Gastrocnemius medialis (tissue), 4 donors: ENCODE measurements around the gene GPR85.

ENCODE experiments used
- POLR2A ChIP-seq, 2 donors: fragments of 450-650 bp; IDR thresholded peaks; one replicate each; pipeline ENCODE4 v1.6.1; 2017; ENCODE audit warnings: antibody characterized with exemption in 2 of 2, mild to moderate bottlenecking in 2 of 2, moderate library complexity in 2 of 2
- TF ChIP-seq, protein P1 (sequence below), 5 experiments: fragments of 450-650 bp in 3 of 5; fragments of 200-600 bp in 2 of 5; sonication (generic) in 2 of 5; IDR thresholded peaks in 4 of 5; conservative IDR thresholded peaks in 1 of 5; 1 replicate in 4 of 5; 2 replicates in 1 of 5; pipeline ENCODE4 v1.5.1; 2016 to 2019; ENCODE audit warnings: antibody characterized with exemption in 5 of 5, mild to moderate bottlenecking in 3 of 5, moderate library complexity in 3 of 5

DNA sequence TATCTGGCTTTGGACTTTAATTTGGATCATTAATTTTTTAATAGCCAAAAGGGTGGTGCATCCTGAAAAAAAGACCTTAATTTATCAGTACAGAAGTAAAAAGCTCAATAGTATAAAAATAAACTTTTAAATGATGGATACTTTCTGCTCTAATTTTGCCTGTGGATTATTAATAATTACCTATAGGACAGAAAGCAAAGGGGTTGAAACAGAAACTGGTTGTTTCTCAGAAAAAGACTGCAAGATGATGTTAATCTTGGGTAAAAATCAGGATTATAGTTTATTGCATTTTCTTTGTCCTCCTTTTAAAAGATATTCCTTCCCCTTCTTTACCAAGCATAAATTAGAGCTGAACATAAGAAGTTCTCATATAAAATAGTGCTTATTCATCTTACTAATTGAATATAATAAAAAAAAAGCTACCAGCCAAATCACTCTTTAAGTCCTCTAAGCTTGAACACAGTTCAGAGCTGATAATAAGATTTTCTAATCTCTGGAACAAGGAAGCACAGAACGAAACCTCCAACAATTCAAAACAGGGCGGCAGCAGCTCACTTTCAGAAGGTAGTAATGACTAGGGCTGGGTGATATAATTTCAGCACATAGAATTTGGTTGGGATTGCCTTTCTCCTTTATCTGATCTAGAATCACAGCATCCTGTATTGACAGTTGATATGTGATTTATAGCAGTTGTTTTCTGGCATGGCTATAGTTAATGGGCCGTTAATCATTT, 8.1 kb upstream of the GPR85 start:
- no peak for TF ChIP-seq POLR2A (IDR thresholded peaks at IDR 0.05)
- TF ChIP-seq, protein P1, sequence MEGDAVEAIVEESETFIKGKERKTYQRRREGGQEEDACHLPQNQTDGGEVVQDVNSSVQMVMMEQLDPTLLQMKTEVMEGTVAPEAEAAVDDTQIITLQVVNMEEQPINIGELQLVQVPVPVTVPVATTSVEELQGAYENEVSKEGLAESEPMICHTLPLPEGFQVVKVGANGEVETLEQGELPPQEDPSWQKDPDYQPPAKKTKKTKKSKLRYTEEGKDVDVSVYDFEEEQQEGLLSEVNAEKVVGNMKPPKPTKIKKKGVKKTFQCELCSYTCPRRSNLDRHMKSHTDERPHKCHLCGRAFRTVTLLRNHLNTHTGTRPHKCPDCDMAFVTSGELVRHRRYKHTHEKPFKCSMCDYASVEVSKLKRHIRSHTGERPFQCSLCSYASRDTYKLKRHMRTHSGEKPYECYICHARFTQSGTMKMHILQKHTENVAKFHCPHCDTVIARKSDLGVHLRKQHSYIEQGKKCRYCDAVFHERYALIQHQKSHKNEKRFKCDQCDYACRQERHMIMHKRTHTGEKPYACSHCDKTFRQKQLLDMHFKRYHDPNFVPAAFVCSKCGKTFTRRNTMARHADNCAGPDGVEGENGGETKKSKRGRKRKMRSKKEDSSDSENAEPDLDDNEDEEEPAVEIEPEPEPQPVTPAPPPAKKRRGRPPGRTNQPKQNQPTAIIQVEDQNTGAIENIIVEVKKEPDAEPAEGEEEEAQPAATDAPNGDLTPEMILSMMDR (IDR thresholded peaks at IDR 0.05 in 4 of 5, conservative IDR thresholded peaks at IDR 0.05 in 1 of 5) = no peak
